Measurements from ENCODE around the gene FILIP1L.

The FILIP1L gene

DNA sequence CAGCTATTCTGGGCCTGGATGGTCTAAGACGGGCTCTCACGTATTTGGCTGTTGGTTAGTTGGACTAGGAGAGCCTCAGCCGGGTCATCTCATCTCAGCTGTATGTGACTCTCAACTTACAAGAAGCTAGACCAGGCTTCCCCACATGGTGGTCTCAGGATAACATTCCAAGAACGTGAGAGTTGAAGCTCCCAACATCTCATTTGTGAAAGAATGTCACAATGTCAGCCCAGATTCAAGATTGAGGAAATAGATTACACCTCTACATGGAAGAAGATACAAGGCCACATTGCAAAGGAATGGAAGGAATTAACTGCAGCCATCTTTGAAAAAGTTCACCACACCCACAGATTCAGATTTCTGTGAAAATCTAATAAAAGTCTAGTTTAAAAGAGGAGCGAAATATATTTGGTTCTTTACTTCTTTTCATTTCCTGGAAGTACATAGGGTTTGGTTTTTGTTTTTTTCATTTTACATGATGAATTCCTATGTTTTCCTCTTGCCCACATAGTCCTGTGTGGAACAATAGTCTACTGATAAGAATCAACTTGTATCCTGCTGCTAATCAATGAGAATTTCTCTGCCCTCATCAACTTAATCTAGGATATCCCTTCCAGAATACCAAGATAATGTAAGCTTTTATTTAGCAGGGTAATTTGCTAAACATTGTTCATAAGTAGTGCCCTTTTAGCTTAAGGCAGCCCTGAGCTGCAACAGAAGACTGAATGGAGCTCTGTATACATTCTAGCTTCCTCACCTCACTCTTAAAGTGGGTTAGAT, 180.1 kb downstream of the FILIP1L start:
- in situ Hi-C loops (cut with MboI; ENCODE audit: low sequenced_read_pairs) = no loop called here

DNA sequence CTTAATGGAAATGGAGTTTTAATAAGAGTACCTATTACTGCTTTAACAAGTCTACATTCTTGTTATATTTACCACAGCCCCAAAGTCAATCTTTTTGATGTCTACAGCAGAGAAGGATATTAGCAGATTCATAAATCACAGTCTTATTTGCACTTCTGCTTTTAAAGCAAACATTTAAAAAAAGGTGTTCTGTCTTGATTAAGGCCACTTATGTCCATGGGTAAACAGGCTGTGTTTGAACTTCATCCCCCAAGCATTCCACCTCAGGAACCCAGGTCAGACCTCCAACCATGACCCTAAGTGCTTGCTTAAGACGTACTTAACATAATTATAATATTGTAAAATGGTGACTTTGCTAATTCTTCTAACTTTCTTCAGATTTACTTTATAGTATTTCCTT, 183.2 kb downstream of the FILIP1L start:
- in situ Hi-C loops (cut with MboI; ENCODE audit: low sequenced_read_pairs) = no loop called here

DNA sequence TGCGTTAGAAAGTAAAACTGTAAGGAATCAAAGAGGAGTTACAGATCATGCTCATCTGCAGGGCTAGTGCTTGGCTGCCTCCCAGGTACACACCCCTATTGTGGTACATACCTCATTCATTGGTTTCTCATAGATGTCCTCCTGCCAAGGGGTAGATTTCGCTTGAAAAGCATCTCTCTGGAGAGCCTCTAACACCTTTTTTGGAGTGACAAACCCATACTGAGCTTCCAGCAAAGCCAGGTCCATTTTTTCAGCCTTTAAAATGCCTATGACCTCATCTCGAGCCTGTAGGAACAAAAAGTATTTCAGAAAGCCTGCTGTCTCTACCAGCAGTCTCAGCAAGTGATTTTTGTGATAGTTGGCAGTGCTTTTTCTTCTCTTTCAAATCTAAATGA, 184.6 kb downstream of the FILIP1L start:
- in situ Hi-C loops (cut with MboI; ENCODE audit: low sequenced_read_pairs) = no loop called here

DNA sequence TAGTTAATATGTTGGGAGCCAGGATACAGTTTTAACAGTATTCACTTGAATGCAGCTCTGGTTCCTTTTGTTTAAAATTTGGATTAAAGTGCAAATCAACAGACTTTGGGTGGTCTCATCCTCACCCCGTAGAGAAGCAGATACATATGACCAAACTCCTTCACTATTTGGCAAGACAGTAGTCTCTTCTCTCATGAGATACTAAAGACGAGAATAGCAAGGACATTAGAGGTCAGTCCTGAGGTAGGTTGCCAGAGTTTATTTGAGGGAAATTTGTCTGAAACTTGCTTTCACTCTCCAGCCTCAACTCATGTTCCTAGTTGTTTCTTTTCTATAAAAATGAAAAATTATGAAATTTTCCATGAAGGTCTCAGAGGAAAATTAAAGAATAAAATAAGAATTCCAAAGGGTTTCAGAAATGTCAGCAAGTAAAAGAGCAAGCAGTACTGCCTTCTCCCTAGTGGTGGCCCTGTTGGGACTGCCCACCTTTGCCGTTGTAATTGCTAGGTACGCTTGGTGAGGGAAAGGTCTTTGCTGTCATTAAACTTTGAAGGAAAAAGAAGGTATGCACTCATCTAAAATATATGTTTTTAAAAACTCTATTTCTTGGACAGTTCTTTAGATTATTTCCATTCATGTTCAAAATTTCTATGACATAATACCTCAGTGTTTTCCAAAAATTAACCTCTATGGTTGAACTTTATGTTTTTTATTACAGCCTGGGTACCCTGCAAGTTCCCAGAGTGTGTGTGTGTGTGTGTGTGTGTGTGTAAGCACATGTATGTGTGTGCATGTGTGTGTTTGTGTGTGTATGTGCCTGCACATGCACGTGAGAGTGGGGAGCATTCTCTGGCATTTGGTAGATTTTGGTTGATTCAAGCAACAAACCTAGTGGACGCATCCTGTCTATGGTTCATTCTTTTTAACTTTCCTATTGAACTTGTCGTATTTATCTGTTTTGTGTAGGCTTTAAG, 185.2 kb downstream of the FILIP1L start:
- in situ Hi-C loops (cut with MboI; ENCODE audit: low sequenced_read_pairs) = no loop called here

DNA sequence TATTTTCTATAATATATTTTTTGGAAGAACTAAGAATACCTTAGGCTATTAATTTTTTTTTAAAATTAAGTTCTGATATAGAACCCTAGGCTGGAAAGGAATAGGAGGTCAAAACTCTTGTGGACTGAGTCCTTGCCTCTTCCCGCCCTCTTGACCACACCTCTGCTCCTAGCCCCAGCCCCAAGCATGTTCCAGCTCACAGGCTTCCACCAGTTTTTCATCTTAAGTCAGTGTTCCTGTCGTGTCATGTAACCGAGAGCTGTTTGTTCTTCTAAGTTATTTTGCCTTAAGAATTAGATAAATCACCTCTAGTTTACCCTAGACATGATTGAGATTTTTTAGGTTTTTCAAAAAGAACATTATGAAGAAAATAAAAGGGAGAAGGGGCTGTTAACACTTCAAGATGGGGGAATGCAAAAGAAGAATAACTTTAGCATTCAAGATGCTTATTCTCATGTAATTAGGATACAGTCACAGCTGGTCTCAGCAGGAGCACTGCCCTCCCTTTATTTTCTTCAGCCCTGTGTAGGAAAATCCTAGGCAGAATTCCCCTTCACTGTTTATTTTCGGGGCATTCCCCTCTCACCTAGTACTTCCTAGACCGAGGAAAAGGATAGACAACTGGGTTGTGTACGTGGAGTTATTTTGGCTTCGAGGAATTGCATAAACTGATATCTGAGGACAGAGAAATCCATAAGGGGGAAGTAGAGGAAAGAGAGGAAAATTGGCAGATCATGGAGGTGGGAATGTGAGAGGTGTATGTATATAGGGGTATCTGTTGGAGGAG, 186.4 kb downstream of the FILIP1L start:
- in situ Hi-C loops (cut with MboI; ENCODE audit: low sequenced_read_pairs) = no loop called here

DNA sequence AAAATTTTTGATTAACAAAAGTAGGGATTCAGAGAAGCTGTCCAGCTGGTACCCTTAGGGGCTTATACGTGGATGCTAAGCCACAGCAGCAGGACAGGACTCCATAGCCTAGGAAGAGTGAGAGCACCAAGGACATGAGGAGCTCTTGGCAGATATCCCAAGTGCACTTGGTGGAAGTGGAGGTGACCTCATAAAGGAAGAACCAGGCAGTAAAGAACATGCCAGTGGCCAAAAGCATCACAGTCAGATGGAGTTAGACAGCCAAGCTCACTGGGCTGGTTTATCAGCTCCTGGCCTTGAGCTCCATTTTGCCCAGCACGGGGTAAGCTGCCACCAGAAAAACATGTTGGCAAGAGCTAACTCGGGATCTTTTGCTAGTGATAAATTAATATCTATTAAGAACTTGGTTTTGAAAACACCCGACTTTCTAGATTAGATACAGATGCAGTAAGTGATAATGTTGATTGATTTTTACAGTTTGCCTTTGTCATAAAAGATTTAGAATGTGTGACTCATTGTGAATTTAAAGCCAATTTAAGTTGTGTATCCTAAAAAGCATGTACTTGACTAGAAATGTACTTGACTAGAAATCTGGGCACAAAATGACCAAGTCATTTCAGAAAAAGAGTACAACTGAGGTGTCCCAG, 188.6 kb downstream of the FILIP1L start:
- in situ Hi-C loops (cut with MboI; ENCODE audit: low sequenced_read_pairs) = no loop called here

DNA sequence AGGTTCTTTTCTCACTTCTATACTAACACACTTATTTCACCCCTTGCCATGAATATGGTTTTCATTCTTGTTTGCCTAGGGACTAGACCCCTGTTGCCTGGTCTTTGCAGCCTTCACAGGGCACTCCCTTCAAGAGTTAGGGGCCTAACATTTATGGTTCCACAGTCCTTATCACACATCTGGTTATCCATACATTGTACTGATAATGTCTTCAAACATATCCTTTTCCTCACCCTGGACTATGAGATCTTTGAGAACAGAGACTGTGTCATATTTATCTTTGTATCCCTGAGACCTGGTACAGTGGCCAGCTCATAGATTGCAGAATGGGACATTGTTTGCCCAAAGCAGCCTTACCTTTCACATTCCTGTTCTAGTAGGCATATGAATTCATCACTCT, 190.4 kb downstream of the FILIP1L start:
- in situ Hi-C loops (cut with MboI; ENCODE audit: low sequenced_read_pairs) = no loop called here

DNA sequence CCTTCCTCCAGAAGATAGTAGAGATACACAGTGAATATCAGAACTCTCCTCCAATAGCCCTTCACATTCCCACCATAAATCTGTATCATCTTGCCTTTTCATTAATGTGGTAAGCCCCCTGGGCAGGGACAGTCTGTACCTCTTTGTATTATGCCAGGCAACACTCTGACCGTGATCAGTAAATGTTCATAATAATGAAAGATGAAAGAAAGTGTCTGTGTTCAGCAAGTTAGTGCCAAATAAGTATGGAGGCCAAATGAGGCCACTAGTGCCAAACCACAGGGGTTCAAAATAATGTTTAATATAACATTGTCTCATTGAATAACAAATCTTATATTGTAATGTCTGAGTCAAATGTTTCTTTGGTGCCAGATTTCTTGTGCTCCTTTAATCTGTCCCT, 192.3 kb downstream of the FILIP1L start:
- in situ Hi-C loops (cut with MboI; ENCODE audit: low sequenced_read_pairs) = no loop called here

DNA sequence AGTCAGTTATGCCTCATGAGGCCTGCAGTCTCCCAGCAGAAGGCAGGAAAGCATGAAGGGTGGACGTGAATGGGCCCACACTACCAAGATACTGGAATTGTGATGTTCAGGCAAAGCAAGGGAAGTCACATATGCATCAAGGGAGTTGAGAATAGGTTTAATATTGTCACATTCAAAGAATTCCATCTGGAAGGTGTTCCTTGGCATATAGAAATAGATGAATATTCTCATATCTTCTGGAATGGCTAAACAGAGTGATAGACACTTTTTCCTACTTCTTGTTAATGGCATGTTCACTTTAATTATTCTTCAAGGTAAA, 193.0 kb downstream of the FILIP1L start:
- in situ Hi-C loops (cut with MboI; ENCODE audit: low sequenced_read_pairs) = no loop called here

DNA sequence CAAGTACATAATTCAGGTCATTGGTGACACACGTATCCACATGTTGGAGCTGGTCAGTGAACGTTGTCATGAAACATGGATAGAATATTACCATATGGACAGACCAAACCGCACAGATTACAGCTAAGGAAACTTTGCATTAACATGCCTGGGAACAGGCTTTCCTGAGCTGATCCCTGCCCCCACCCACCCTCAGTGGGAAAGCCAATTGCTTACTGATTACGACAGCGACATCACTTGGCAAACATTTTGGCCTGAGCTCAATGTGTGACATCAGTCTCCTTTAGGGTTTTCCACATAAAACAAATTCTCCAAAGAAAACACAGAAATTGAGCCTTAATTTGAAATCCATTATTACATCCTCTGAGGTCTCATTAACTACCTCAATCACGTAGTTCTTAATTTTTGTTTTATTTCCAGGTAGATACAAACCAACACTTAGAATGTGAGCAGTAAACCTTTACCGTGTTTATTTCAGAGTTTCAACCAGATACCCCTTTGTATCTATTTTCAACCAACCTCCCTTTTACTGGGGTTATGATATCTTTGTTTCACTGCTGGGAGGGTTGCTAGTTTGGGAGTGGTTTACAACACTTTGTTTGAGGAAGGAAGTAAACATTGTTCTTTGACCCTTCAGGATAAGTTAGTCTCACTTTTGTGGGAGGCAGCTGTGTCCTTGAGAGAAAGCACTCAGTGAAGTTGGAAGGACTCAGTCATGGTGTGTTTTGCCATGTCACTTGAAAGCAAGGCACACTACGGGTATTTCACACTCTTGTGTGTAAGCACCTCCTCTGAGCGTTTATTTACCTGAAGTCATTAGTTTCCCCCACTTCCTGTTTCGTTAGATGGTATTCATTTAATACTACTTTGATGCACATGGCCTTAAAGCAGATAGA, 193.6 kb downstream of the FILIP1L start:
- in situ Hi-C loops (cut with MboI; ENCODE audit: low sequenced_read_pairs) = no loop called here

DNA sequence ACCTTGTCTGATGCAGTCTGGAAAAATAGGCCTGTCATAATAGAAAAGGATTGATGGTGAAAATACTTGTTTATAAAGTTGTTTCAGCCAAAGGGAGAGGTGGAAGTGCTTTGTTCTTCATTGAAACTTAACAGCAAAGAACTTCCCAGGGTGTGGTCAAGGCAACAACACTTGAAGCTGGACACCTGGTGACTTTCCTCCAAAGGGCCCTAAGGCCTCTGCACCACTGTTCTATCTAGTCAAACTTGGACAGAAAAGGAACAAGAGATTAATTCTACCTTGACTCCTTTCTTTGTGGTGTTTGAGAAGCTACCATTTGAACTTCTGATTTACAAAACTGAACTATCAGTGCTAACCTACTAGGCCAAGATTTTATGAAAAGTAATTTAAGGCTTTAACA, 194.6 kb downstream of the FILIP1L start:
- in situ Hi-C loops (cut with MboI; ENCODE audit: low sequenced_read_pairs) = no loop called here

DNA sequence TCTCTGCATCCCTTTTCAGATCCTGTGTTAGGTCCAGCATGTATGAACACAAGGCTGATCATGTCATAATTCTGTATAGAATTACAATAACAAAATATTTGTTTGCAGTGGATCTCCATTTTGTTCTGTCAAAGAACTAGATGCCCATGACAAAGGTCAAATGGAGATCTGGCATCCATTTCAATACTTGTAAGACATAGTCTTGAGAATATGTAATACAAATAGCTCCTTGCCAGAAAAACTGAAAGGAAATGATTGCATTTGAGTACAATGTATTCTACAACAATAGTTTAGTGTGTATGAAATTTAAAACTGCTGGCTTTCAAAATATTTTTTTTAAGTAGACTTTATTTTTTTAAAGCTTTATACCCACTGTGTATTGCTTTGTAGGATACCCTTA, 195.6 kb downstream of the FILIP1L start:
- in situ Hi-C loops (cut with MboI; ENCODE audit: low sequenced_read_pairs) = no loop called here

DNA sequence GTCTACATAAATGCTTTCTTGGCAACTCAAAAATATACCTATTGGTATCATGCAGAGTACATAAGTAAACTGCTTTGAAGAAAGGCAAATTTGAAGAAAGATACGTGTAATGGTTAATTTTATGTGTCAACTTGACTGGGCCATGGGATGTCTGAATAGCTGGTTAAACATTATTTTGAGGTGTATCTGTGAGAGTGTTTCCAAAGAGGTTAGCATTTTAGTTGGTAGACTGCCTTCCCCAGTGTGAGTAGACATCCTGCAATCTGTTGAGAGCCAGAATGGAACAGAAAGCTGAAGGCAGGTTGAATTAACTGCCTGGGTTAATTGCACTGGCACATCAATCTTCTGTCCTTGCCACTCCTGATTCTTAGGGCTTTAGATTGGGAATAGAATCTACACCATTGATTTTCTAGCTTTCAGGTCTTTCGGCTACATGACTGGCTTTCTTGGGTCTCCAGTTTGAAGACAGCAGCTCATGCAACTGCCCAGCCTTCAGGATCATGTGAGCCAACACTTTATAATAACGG, 198.3 kb downstream of the FILIP1L start:
- in situ Hi-C loops (cut with MboI; ENCODE audit: low sequenced_read_pairs) = no loop called here

DNA sequence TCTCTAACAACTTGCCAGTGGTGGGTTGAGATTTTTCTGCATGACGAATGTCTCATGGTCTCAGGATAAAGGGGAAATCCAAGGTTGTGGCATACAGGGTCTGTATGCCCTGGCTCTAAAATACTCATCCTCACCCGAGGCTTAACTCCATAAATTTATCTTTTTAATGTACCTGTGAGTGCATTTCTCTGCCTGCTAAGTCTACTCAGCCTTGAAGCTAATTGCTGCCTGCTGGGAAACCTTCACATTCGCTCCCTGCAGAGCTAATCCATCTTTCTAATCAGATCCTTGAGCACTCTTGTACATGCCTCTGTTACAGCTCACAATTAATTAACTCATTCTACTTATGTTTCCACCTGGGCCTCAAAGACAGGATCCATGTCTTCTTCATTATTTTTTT, 202.9 kb downstream of the FILIP1L start:
- in situ Hi-C loops (cut with MboI; ENCODE audit: low sequenced_read_pairs) = no loop called here

DNA sequence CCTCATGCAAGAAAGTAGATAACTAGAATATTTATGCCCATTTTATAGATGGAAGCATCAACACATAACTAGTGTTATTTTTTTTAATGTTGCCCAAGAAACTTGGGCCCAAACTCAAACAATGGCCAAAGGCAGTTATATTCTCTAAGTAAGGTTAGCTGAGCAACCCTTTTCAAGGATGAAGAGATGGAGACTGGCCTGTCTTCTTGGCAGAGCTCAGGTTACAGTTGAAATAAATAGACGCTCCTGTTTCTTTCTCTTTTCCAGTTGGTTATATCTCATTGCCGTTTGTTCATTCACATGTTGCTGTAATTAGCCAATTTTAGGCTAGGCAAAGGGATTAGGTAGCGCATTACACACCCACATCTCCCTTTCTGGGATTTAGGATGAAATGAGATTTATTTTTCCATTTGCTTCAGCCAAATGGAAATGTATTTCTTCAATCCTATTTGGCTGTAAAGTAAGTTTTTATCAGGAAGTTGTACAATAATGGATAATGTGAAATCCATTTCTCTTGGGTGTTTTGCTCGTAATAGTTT, 203.5 kb downstream of the FILIP1L start:
- in situ Hi-C loops (cut with MboI; ENCODE audit: low sequenced_read_pairs) = no loop called here

DNA sequence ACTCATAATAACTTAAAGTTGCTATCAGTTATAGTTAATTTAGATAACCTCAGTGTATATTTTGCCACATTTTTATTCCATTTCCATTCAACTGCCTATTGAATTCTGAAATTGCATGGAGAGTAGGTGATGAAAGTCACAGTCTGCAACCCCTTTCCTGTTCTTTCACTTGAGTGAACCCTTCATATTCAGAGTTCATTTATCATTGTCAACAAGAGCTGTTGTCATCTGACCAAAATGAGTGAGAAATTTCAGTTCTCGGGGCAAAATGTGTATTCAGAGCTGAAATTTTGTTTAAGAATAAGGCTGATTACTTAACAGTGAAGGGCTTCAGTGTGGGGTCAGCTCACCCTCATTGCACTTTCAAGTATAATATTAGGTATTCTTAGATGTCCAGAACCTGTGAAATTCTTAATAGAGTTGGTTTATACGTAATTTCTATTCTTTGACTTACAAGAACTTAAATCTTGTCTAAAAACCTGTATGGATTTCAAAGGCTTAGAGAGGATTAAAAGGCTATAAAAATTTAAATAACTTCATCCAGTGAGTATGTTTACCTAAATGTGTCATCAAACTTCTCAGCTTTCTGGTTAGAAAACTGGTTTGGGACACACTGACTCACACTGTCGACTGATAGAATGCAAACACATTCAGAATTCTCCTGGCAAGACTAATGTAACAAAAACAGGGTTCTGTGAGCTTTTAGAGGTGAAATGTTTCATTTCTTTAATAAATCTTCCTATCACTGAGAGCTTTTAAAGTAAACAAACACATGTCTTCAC, 204.4 kb downstream of the FILIP1L start:
- in situ Hi-C loops (cut with MboI; ENCODE audit: low sequenced_read_pairs) = no loop called here

DNA sequence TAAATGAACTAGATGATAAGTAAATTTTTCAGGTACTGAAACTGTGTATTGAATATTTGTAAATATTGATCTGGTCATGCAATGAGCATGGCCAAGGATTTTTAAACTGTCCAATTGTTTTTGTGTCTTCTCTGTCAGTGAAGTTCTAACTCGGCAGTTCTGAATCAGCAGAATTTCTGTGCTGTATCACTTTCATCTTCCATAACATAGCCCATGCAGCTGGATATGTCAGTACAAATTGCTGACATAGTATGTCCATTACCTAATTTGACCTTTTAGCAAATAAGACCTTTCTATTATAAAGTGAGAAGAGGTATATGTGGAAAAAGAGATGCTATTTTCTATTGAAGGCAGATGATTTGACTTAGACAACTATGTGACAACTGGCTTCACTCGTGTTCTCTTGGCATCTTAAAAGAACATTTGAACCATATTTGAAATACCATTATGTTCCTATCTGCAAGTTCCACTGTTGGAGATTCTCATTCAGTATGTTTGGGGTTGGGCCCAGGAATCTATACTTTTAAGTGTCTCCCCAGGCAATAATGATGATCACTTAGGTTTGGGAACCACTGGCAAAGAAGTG, 206.2 kb downstream of the FILIP1L start:
- in situ Hi-C loops (cut with MboI; ENCODE audit: low sequenced_read_pairs) = no loop called here

DNA sequence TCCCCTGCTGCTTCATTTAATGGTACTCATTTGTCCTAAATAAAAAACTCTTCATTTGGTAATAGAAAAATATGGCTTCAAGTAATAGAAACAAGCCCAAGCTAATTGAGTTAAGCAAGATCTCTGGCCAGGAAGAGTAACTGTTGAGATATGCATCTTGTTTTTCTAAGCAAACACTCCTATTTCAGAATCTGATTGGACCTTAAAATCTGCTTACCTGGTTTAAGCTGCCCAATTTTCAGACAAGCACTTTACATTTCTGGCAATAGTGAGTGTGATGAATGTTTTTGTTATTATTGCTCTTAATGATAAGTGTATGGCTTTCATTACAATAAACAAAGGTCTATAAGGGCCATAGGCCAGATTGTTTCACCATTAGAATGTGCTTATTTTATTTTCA, 210.4 kb downstream of the FILIP1L start:
- in situ Hi-C loops (cut with MboI; ENCODE audit: low sequenced_read_pairs) = no loop called here

Data from HL-60/S4 (cell line).